K562 (cell line): ENCODE data around the gene RNF187. TPM values are rescaled to one million over a fixed set of nuclear protein-coding genes. Genes with fewer than 3 reads are reported as not detected.

Experiments
- ARID4B ChIP-seq: sonication (generic); formaldehyde crosslinking; IDR thresholded peaks from 2 replicates; pipeline ENCODE4 v1.8.0; 2022; ENCODE audit warnings: mild to moderate bottlenecking, missing genetic modification reagents
- ATF4 ChIP-seq: fragments of 450-650 bp; formaldehyde crosslinking; IDR thresholded peaks from 2 replicates; pipeline ENCODE4 v1.4.0; 2022; ENCODE audit warnings: mild to moderate bottlenecking, moderate library complexity
- EP300 ChIP-seq: IDR thresholded peaks from 2 replicates; pipeline ENCODE4 v1.6.1; 2012; ENCODE audit warnings: low read length, improper control_type of control experiment
- EP400 ChIP-seq: fragments of 450-650 bp; IDR thresholded peaks from 2 replicates; pipeline ENCODE4 v1.6.1; 2017; ENCODE audit warnings: antibody characterized with exemption, mild to moderate bottlenecking, moderate library complexity
- FOSL1 ChIP-seq: fragments of 200-800 bp; sonication (Bioruptor generic); conservative IDR thresholded peaks from 2 replicates; pipeline ENCODE4 v1.6.1; 2016; ENCODE audit warnings: missing genetic modification characterization, missing compliant biosample characterization
- GTF2B ChIP-seq: IDR thresholded peaks from 2 replicates; pipeline ENCODE4 v1.6.1; 2011; ENCODE audit not compliant: insufficient read length; ENCODE audit errors: extremely low read depth
- GTF3C2 ChIP-seq: IDR thresholded peaks from 3 replicates; pipeline ENCODE4 v1.6.1; 2011; ENCODE audit warnings: borderline replicate concordance, mild to moderate bottlenecking, moderate library complexity; ENCODE audit not compliant: insufficient read length; ENCODE audit errors: extremely low read depth
- HDAC2 ChIP-seq: fragments of 450-650 bp; IDR thresholded peaks from 2 replicates; pipeline ENCODE4 v1.6.1; 2016; ENCODE audit warnings: mild to moderate bottlenecking
- RBM14 ChIP-seq: fragments of 200-400 bp; formaldehyde crosslinking; IDR thresholded peaks from 2 replicates; pipeline ENCODE4 v1.6.1; 2018; ENCODE audit warnings: low read depth, mild to moderate bottlenecking, low read length, moderate library complexity, borderline replicate concordance; ENCODE audit not compliant: insufficient read depth
- RCOR1 ChIP-seq, 2 experiments: IDR thresholded peaks; 2 replicates each; pipeline ENCODE4 v1.6.1; 2012; ENCODE audit warnings: low read depth in 2 of 2, low read length in 2 of 2, borderline replicate concordance in 1 of 2, improper control_type of control experiment in 1 of 2
- ZNF592 ChIP-seq: fragments of 450-650 bp; IDR thresholded peaks from 2 replicates; pipeline ENCODE4 v1.6.1; 2017; ENCODE audit warnings: antibody characterized with exemption, mild to moderate bottlenecking
- polyA plus RNA-seq, 8 experiments: library from polyadenylated mRNA; depleted of rRNA in 4 of 8; stranded (reverse) in 5 of 8; unstranded in 3 of 8; fragments of >200 nt; fragmentation: Nextera tagmentation in 2 of 8; fragmentation: Illumina TruSeq in 1 of 8; extraction: Ambion mirVana in 2 of 8; extraction: Trizol in 1 of 8; gene quantifications; 2 replicates each; pipeline versions ENCODE4 v1.2.1 to v1.2.3, GENCODE V29; 2011 to 2014; ENCODE audit warnings: inconsistent platforms in 1 of 8, missing spikeins in 1 of 8
- total RNA-seq, 7 experiments: library from RNA; depleted of rRNA in 6 of 7; stranded (reverse); fragments of >200 nt in 6 of 7; fragmentation: Illumina TruSeq in 2 of 7; extraction: Trizol in 2 of 7; gene quantifications; 2 replicates each; pipeline versions ENCODE4 v1.2.1 to v1.2.3, GENCODE V29; 2011 to 2021; ENCODE audit warnings: low replicate concordance in 1 of 7

RNF187 gene
- total and polyA plus RNA-seq, 9 of the 15 experiments (the other 6 are each of a cell fraction or from before 2014, with no cell fraction given) = 2.3 to 119 (median 41.9) TPM

- TF ChIP-seq FOSL1 (peak; percentile 45; the same call in 1 of the 2 replicates), ATF4 (CRISPR knock-in tag) (peak; percentile 100), RCOR1 (IDR thresholded peaks at IDR 0.05; ENCODE audit: borderline replicate concordance in 1 of 2, low read depth in 2 of 2, low read length in 2 of 2) (peak in 1 of 2 experiments; percentile 92; a peak in 2 of 4 replicates), ARID4B (CRISPR knock-in tag) (peak; percentile 54; the same call in 1 of the 2 replicates), RBM14 (no peak), ZNF592 (peak; percentile 96), GTF3C2 (no peak), EP300 (peak; percentile 93), HDAC2 (peak; percentile 76; the same call in 1 of the 2 replicates), EP400 (peak; percentile 89), GTF2B (no peak)
Measured at GRCh38 chr1:228490120-228491078, 3.2 kb downstream of the RNF187 start (continued).
